Muscle layer of duodenum (tissue), 2 donors: ENCODE results near the gene GALNT11.
"Not testable (repeated sequence)": the region's sequence is repeated elsewhere in the genome, so short reads cannot be mapped to it uniquely, and the experiment has no call there.

Source experiments
- H3K27ac ChIP-seq: one replicate; pipeline ENCODE4 v1.7.0; 2013; ENCODE audit warnings: mild to moderate bottlenecking, low read length
- H3K27me3 ChIP-seq: one replicate; pipeline ENCODE4 v1.7.0; 2013; ENCODE audit warnings: low read depth, mild to moderate bottlenecking, control low read depth, low read length
- H3K36me3 ChIP-seq, 2 donors: one replicate each; pipeline ENCODE4 v1.7.0; 2013; ENCODE audit warnings: low read length in 2 of 2, control low read depth in 1 of 2, mild to moderate bottlenecking in 1 of 2; ENCODE audit not compliant: insufficient read depth in 2 of 2, control insufficient read depth in 1 of 2
- H3K4me1 ChIP-seq, 2 donors: one replicate each; pipeline ENCODE4 v1.7.0; 2013; ENCODE audit warnings: low read length in 2 of 2, mild to moderate bottlenecking in 2 of 2, control low read depth in 1 of 2, moderate library complexity in 1 of 2; ENCODE audit not compliant: insufficient read depth in 2 of 2, control insufficient read depth in 1 of 2
- H3K4me3 ChIP-seq, 2 donors: one replicate each; pipeline ENCODE4 v1.7.0; 2013; ENCODE audit warnings: low read length in 2 of 2, low read depth in 1 of 2, mild to moderate bottlenecking in 1 of 2
- H3K9me3 ChIP-seq, 2 donors: one replicate each; pipeline ENCODE4 v1.7.0; 2013; ENCODE audit warnings: low read length in 2 of 2, control low read depth in 1 of 2, mild to moderate bottlenecking in 1 of 2; ENCODE audit not compliant: control insufficient read depth in 1 of 2
- donor health status: healthy.

GALNT11 gene

DNA sequence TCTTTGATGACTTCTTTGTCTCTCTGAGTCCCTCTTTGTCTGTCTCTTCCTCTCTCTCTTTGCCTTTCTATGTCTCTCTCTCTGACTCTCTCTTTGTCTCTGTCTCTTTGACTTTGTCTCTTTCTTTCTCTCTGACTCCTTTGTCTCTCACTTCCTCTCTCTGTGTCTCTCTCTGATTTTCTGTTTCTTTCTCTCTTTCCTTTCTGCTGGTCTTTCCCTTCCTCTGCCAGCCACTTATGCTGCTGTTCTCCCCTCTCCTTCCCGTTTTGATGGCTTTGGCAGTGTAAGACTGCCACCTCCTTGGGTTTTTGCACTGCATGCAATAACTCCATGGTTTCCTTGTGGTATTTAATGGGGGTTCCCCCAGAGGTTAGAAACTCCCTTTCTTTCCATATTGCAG lies 5.2 kb downstream of the GALNT11 start:
- H3K27me3 ChIP-seq, H3K27ac ChIP-seq: not testable (repeated sequence)
- peaks cover 4 to 13% of the 10 kb centered on the region in 2 donors for H3K4me1 ChIP-seq

DNA sequence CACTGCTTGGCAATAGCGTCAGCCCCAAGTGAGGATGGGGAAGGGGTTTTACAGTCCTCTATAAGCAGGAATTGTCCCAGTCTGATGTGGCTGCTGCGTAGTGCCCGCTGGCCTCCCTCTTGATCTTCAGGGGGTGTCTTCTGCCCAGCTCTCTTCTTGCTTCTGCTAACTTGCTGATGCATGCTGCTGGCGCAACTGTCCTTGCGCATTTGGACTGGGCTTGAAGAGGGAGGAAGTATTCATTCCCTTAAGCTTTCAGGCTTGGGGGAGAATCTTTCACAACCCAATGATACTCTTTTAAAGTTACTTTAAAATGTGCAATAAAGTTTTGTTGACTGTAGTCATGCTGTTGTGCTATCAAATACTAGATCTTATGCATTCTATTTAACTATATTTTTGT lies 10.3 kb downstream of the GALNT11 start:
- peaks cover 0 to 12% of the 10 kb centered on the region in 2 donors for H3K9me3 ChIP-seq
- H3K27me3 ChIP-seq: no peaks in the 10 kb centered on the region
- no peak overlapping the region for H3K4me3 ChIP-seq
- peaks cover 0 to 20% of the 10 kb centered on the region in 2 donors for H3K36me3 ChIP-seq
- H3K27ac ChIP-seq: no peak overlapping the region
- no peaks in the 10 kb centered on the region for H3K4me1 ChIP-seq

More for the DNA sequence above, 5.2 kb downstream of the GALNT11 start:
- H3K4me3 ChIP-seq, H3K9me3 ChIP-seq, H3K36me3 ChIP-seq: not testable (repeated sequence)

DNA sequence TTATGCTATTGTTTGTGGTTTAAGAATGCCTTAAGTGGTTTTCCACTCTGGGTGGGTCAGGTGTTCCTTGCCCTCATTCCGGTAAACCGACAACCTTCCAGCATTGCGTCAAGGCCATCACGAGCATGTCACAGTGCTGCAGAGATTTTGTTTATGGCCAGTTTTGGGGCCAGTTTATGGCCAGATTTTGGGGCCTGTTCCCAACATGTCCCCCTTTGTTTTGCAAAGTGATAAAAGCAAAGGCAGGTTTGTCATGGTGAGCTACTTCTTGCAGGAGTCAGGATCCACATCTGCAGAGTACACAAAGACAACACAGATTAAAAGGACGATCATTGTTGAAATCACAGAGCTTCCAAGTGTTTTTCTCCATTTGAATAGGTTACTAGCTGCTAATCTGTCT lies 12.9 kb downstream of the GALNT11 start:
- not testable (repeated sequence) for H3K27me3 ChIP-seq, H3K27ac ChIP-seq, H3K4me1 ChIP-seq
- Histone ChIP-seq H3K36me3 (peaks cover 0 to 20% of the 10 kb centered on the region in 2 donors), H3K4me3 (peak overlapping the region in 1 of 2 donors; percentile 24), H3K9me3 (peaks cover 0 to 12% of the 10 kb centered on the region in 2 donors)

DNA sequence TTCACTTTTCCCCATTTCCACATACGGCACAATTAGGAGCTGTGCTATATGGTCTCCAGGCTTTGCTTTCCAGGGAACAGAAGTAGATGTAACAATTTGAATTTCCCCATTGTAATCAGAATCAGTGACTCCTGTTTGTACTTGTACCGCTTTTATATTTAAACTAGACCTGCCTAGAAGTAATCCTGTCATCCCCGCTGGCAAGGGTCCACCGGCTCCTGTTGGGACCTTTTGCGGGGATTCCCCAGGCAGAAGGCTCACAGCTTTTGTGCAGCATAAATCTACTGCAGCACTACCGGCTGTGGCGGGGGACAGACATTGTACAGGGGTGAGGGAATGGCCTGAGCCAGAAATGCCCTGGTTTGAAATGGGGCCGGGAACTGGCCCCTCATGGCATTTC lies 17.6 kb downstream of the GALNT11 start:
- peaks cover 0 to 24% of the 10 kb centered on the region in 2 donors for H3K9me3 ChIP-seq

DNA sequence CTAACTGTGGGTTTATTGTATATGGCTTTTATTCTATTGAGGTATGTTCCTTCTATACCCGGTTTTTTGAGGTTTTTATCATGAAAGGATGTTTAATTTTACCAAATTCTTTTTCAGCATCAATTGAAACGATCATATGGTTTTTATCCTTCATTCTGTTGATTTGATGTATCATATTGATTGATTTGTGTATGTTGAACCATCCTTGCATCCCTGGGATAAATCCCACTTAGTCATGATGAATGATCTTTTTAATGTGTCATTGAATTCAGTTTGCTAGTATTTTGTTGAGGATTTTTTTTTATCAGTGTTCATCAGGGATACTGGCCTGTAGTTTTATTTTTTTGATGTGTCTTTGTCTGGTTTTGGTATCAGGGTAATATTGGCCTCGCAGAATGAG lies 19.4 kb downstream of the GALNT11 start:
- H3K27ac ChIP-seq, H3K36me3 ChIP-seq, H3K4me3 ChIP-seq, H3K27me3 ChIP-seq, H3K4me1 ChIP-seq: not testable (repeated sequence)
- H3K9me3 ChIP-seq: peaks cover 0 to 19% of the 10 kb centered on the region in 2 donors

More for the DNA sequence above, 17.6 kb downstream of the GALNT11 start:
- not testable (repeated sequence) for H3K4me1 ChIP-seq, H3K27me3 ChIP-seq, H3K36me3 ChIP-seq, H3K4me3 ChIP-seq, H3K27ac ChIP-seq

DNA sequence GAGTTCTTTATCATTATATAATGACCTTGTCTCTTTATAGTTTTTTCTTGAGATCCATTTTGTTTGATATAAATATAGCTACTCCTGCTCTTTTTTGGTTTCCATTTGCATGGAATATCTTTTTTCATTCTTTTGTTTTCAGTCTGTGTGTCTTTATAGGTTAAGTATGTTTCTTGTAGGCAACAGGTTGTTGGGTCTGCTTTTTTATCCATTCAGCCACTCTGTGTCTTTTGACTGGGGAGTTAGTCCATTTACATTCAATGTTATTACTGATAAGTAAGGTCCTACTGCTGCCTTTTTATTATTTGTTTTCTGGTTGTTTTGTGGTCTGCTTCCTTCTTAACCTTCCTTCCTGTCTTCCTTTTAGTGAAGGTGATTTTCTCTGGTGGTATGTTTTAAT lies 21.1 kb downstream of the GALNT11 start:
- Histone ChIP-seq H3K27ac (no peak overlapping the region), H3K9me3 (peaks cover 0 to 19% of the 10 kb centered on the region in 2 donors), H3K36me3 (no peaks in the 10 kb centered on the region), H3K27me3 (no peaks in the 10 kb centered on the region), H3K4me1 (peaks cover 0 to 4% of the 10 kb centered on the region in 2 donors), H3K4me3 (no peak overlapping the region)

DNA sequence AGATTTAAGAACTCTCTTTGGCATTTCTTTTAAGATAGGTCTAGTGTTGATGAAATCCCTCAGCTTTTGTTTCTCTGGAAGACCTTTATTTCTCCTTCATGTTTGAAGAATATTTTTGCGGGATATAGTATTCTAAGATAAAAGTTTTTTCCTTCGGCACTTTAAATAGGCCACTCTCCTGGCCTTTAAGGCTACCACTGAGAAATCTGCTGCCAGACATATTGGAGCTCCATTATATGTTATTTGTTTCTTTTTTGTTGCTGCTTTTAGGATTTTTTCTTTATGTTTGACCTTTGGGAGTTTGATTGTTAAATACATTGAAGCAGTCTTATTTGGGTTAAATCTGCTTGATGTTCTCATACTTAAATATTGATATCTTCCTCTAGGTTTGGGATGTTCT lies 22.6 kb downstream of the GALNT11 start:
- Histone ChIP-seq H3K36me3 (no peaks in the 10 kb centered on the region), H3K4me3 (no peak overlapping the region), H3K27me3 (no peaks in the 10 kb centered on the region), H3K4me1 (peaks cover 0 to 4% of the 10 kb centered on the region in 2 donors), H3K27ac (no peak overlapping the region), H3K9me3 (peaks cover 0 to 19% of the 10 kb centered on the region in 2 donors)

DNA sequence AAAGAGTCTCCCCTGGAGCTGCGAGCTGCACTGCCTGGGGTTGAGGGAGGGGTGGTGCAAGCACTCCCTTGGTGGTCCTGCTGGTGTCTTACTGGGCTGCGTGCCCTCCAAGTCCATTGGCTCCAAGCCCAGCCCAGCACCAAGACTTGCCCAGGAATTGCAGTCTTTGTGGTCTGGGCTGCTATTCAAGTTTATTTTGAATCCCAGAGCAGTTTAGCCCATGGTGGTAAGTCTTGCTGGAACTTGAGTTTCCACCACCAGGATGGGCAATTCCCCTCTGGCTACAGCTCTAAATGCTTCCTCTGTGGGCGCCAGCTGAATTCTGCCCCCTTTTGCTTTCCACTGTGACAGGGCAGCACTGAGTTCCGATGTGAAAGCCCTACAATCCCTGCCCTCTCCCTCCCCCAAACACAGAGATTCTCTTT lies 25.1 kb downstream of the GALNT11 start:
- Histone ChIP-seq H3K27me3 (no peaks in the 10 kb centered on the region), H3K36me3 (no peaks in the 10 kb centered on the region), H3K9me3 (peaks cover 0 to 14% of the 10 kb centered on the region in 2 donors), H3K4me3 (no peak overlapping the region), H3K27ac (no peak overlapping the region), H3K4me1 (peaks cover 0 to 4% of the 10 kb centered on the region in 2 donors)

DNA sequence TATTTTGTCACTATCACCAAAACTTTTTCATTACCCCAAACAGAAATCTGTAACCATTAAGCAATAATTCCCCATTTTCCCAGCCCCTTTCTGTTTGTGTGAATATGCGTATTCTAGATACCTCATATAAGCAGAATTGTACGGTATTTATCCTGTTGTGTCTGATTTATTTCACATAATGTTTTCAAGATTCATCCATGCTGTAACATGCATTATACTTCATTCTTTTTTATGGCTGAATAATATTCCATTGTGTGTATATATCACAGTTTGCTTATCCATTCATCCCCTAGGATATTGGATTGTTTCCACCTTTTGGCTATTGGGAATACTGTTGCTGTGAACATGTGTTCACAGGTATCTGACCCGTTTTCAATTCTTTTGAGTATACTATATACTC lies 26.5 kb downstream of the GALNT11 start:
- H3K27ac ChIP-seq: no peak overlapping the region
- H3K27me3 ChIP-seq: no peaks in the 10 kb centered on the region
- H3K9me3 ChIP-seq: peaks cover 0 to 6% of the 10 kb centered on the region in 2 donors
- no peaks in the 10 kb centered on the region for H3K36me3 ChIP-seq
- peaks cover 0 to 4% of the 10 kb centered on the region in 2 donors for H3K4me1 ChIP-seq
- no peak overlapping the region for H3K4me3 ChIP-seq

DNA sequence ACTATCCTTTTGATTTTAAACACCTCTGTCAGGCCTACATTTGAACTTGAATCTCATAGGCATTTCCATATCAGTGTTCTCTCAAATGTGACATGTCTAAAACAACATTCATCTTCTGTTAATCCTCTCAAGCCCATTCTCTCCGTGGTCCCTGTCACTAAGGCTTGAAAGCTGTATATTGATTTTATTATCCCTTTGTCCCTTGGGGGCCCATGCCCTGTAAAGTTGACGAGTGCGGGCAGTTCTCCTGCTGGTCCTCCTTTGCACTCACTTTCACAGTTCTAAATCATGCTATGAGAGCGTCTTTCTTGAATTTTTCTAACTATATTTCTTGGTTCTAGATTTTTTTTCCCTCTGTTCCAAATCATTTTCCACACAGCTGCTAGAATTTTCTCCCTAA lies 27.3 kb downstream of the GALNT11 start:
- no peaks in the 10 kb centered on the region for H3K27me3 ChIP-seq
- no peaks in the 10 kb centered on the region for H3K36me3 ChIP-seq
- peaks cover 0 to 4% of the 10 kb centered on the region in 2 donors for H3K4me1 ChIP-seq
- H3K9me3 ChIP-seq: peaks cover 0 to 5% of the 10 kb centered on the region in 2 donors
- H3K4me3 ChIP-seq: no peak overlapping the region
- H3K27ac ChIP-seq: no peak overlapping the region

DNA sequence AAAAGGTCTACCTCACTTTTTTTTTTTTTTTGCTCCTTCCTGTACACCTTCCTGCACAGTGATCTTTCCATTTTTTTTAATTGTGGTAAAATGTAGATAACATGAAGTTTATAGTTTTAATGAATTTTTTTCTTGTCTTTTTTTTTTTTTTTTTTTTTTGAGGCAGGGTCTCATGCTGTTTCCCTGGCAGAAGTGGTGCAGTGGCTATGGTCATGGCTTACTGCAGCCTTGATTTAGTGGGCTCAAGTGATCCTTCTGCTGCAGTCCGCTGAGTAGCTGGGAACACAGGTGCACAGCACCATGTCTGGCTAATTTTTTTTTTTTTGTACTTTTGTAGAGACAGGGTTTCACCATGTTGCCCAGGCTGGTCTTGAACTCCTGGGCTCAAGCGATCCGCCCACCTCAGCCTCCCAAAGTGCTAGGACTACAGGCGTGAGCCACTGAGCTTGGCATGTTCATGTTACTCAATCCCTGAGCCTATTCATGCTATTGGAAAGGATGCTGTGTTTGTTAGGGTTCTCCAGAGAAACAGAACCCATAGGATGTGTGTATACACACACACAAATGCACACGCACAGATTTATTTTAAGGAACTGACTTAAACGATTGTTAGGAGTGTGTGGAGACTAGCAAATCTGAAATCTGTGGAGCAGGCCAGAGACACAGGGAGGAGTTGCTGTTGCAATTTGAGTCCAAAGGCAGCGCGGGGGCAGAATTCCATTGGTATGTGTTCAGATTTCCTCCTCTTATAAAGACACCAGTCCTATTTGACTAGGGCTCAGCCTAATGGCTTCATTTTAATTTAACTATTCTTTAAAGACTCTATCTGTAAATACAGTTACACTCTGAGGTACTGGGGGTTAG lies 29.1 kb downstream of the GALNT11 start:
- H3K9me3 ChIP-seq: no peaks in the 10 kb centered on the region
- no peaks in the 10 kb centered on the region for H3K36me3 ChIP-seq
- no peak overlapping the region for H3K4me3 ChIP-seq
- H3K4me1 ChIP-seq: peaks cover 0 to 4% of the 10 kb centered on the region in 2 donors
- no peaks in the 10 kb centered on the region for H3K27me3 ChIP-seq
- H3K27ac ChIP-seq: no peak overlapping the region
